PC-9 (cell line): ENCODE measurements around the gene CACNB1. TPM values are rescaled to one million over a fixed set of nuclear protein-coding genes. Genes with fewer than 3 reads are reported as not detected.

Experiments
- BruUV-seq: library from RNA; stranded (reverse); fragments of 400-500 nt; replicated peaks from 2 replicates; lab custom pipeline; 2021; lab: Mats Ljungman, UMichigan
- CTCF ChIA-PET: fragments of 300-600 bp; sonication (Branson Sonifier 250); formaldehyde crosslinking; loops from one replicate; lab custom pipeline; 2022; ENCODE audit warnings: antibody characterized with exemption; lab: Charles Lee
- POLR2A ChIA-PET: fragments of 300-600 bp; sonication (Branson Sonifier 250); formaldehyde crosslinking; loops from one replicate; lab custom pipeline; 2022; ENCODE audit warnings: antibody characterized with exemption; ENCODE audit not compliant: unreplicated experiment; lab: Charles Lee
- DNase-seq, 2 experiments: peaks; one replicate each; pipeline versions ENCODE4 v3.0.0 to v3.0.0-alpha.2; 2015 to 2022; ENCODE audit warnings: mixed read lengths in 1 of 2
- H2AFZ ChIP-seq: fragments of 200-600 bp; sonication (generic); 2 replicates; pipeline ENCODE4 v1.8.1; 2017; ENCODE audit warnings: antibody characterized with exemption
- H3F3A ChIP-seq: fragments of 200-600 bp; sonication (generic); 2 replicates; pipeline ENCODE4 v1.8.1; 2017; ENCODE audit warnings: antibody characterized with exemption, mild to moderate bottlenecking, low read depth; ENCODE audit not compliant: insufficient read depth
- H3K27ac ChIP-seq: fragments of 200-600 bp; sonication (generic); 2 replicates; pipeline ENCODE4 v1.6.1; 2016; ENCODE audit warnings: mixed run types
- H3K27me3 ChIP-seq: fragments of 200-600 bp; sonication (generic); 2 replicates; pipeline ENCODE4 v1.6.1; 2016; ENCODE audit warnings: low read depth, mixed run types; ENCODE audit not compliant: insufficient read depth
- H3K36me3 ChIP-seq: fragments of 200-600 bp; sonication (generic); 2 replicates; pipeline ENCODE4 v1.6.1; 2016; ENCODE audit warnings: low read depth, mixed run types
- H3K4me1 ChIP-seq: fragments of 200-600 bp; sonication (generic); replicated peaks from 2 replicates; pipeline ENCODE4 v1.6.1; 2016; ENCODE audit warnings: mixed run types; ENCODE audit not compliant: insufficient read depth
- H3K4me2 ChIP-seq: fragments of 200-600 bp; sonication (generic); 2 replicates; pipeline ENCODE4 v1.6.1; 2017; ENCODE audit warnings: mixed run types
- H3K4me3 ChIP-seq: fragments of 200-600 bp; sonication (generic); 2 replicates; pipeline ENCODE4 v1.6.1; 2016; ENCODE audit warnings: mixed run types
- H3K79me2 ChIP-seq: fragments of 200-600 bp; sonication (generic); 2 replicates; pipeline ENCODE4 v1.6.1; 2017; ENCODE audit warnings: low read depth, mixed run types
- H3K9me2 ChIP-seq: fragments of 200-600 bp; sonication (generic); 2 replicates; pipeline ENCODE4 v1.8.1; 2017; ENCODE audit warnings: mild to moderate bottlenecking; ENCODE audit not compliant: insufficient read depth
- H3K9me3 ChIP-seq: fragments of 200-600 bp; sonication (generic); 2 replicates; pipeline ENCODE4 v1.8.1; 2016; ENCODE audit warnings: low read depth; ENCODE audit not compliant: insufficient read depth
- H4K20me1 ChIP-seq: fragments of 200-600 bp; sonication (generic); 2 replicates; pipeline ENCODE4 v1.8.1; 2017; ENCODE audit not compliant: insufficient read depth
- EZH2 ChIP-seq: fragments of 200-600 bp; sonication (generic); IDR thresholded peaks from 2 replicates; pipeline ENCODE4 v1.8.0; 2017; ENCODE audit warnings: antibody characterized with exemption, low read depth
- intact Hi-C: fragments of 100-400 bp; cut with micrococcal nuclease; formaldehyde crosslinking; loops from one replicate; pipeline ENCODE4 v1.10.0; 2022; ENCODE audit not compliant: unreplicated experiment
- total RNA-seq: library from RNA; stranded (reverse); gene quantifications from 2 replicates; pipeline ENCODE4 v1.2.3, GENCODE V29; 2021
- TF ChIP-seq, protein P1 (sequence below): fragments of 200-600 bp; sonication (generic); conservative IDR thresholded peaks from 2 replicates; pipeline ENCODE4 v1.6.1; 2017; ENCODE audit warnings: mixed run types, antibody characterized with exemption, mild to moderate bottlenecking, moderate library complexity

CACNB1 gene
- total RNA-seq, 1 experiment from 2014 or later: 21.4 TPM

GRCh38 chr17:39125143-39125875 lies 72.2 kb downstream of the CACNB1 start:
- no peaks in the 10 kb centered on the region for H3K9me3 ChIP-seq
- intact Hi-C loops: no loop called here
- H3K27me3 ChIP-seq: no peaks in the 10 kb centered on the region
- H3K36me3 ChIP-seq: no peaks in the 10 kb centered on the region
- DNase-seq: no peak
- no TSS peak for BruUV-seq
- ChIA-PET POLR2A (interaction anchor here (0.7 kb wide), 1 partner anchor 115 kb away, joined by 3 read pairs; no protein-coding TSS in a partner anchor), CTCF (no interaction called here)
- no peak overlapping the region for H3K4me2 ChIP-seq
- no peak overlapping the region for H2AFZ ChIP-seq
- H3K79me2 ChIP-seq: no peaks in the 10 kb centered on the region
- H4K20me1 ChIP-seq: no peaks in the 10 kb centered on the region
- H3K27ac ChIP-seq: no peak overlapping the region
- no peaks in the 10 kb centered on the region for H3K4me1 ChIP-seq
- H3F3A ChIP-seq: no peaks in the 10 kb centered on the region
- no peaks in the 10 kb centered on the region for H3K9me2 ChIP-seq
- no peak overlapping the region for H3K4me3 ChIP-seq
- TF ChIP-seq, protein P1, sequence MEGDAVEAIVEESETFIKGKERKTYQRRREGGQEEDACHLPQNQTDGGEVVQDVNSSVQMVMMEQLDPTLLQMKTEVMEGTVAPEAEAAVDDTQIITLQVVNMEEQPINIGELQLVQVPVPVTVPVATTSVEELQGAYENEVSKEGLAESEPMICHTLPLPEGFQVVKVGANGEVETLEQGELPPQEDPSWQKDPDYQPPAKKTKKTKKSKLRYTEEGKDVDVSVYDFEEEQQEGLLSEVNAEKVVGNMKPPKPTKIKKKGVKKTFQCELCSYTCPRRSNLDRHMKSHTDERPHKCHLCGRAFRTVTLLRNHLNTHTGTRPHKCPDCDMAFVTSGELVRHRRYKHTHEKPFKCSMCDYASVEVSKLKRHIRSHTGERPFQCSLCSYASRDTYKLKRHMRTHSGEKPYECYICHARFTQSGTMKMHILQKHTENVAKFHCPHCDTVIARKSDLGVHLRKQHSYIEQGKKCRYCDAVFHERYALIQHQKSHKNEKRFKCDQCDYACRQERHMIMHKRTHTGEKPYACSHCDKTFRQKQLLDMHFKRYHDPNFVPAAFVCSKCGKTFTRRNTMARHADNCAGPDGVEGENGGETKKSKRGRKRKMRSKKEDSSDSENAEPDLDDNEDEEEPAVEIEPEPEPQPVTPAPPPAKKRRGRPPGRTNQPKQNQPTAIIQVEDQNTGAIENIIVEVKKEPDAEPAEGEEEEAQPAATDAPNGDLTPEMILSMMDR: no peak
- TF ChIP-seq EZH2: no peak

DNA sequence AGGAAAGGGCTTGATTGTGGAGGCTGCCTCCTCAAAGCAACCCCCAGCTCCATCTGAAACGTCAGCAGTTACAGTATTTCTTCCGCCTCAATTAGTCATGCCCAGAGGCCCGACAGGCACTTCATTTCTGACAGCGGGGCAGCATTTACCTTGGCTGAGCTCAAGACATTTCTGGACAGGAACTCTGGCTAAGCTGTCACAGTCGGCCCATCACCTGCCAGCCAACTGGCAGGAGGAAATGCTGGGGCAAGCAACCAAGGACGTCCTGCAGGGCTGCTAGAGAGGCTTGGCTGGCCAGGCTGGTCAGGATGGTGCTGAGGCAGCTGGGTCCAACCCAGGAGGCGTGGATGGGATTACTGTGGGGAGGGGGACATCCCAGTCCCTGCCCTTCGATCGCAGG lies 73.8 kb downstream of the CACNB1 start:
- no TSS peak for BruUV-seq
- Histone ChIP-seq H3K27me3 (no peaks in the 10 kb centered on the region), H3K9me2 (no peaks in the 10 kb centered on the region), H4K20me1 (no peaks in the 10 kb centered on the region), H3K36me3 (no peaks in the 10 kb centered on the region), H3F3A (no peaks in the 10 kb centered on the region), H3K9me3 (no peaks in the 10 kb centered on the region), H3K4me1 (no peaks in the 10 kb centered on the region), H3K27ac (no peak overlapping the region), H3K4me2 (no peak overlapping the region), H2AFZ (no peak overlapping the region), H3K79me2 (no peaks in the 10 kb centered on the region), H3K4me3 (no peak overlapping the region)
- TF ChIP-seq, protein P1: no peak
- TF ChIP-seq EZH2: no peak
- POLR2A ChIA-PET: no interaction called here
- intact Hi-C loops: no loop called here
- no peak for DNase-seq
- CTCF ChIA-PET: interaction anchor here (0.6 kb wide), 1 partner anchor 36 kb away, joined by 3 read pairs; no protein-coding TSS in a partner anchor

Other genes starting within 250 kb of the CACNB1 start
- gene FBXO47, start 230.3 kb downstream of the CACNB1 start, total RNA-seq: not detected in 2 replicates
- 2.5 and 2.9 TPM in 2 replicates for gene PLXDC1, start 46.0 kb downstream of the CACNB1 start, total RNA-seq
- not detected in 2 replicates for gene ARL5C, start 31.5 kb downstream of the CACNB1 start, total RNA-seq
- 1,438 and 1,670 TPM in 2 replicates for gene RPL19, start 2.6 kb upstream of the CACNB1 start, total RNA-seq
- gene STAC2, start 28.3 kb upstream of the CACNB1 start, total RNA-seq: 0.17 and 0.28 TPM in 2 replicates
- gene FBXL20, start 204.0 kb upstream of the CACNB1 start, total RNA-seq: 18.8 and 20.2 TPM in 2 replicates